Right lobe of liver (tissue), 4 donors: Measurements from ENCODE around the gene SHOC2.

Experiments
- POLR2A ChIP-seq: fragments of 450-650 bp; IDR thresholded peaks from one replicate; pipeline ENCODE4 v1.6.1; 2017; ENCODE audit warnings: antibody characterized with exemption, mild to moderate bottlenecking
- TF ChIP-seq, protein P1 (sequence below), 4 donors: fragments of 200-600 bp in 3 of 4; fragments of 450-650 bp in 1 of 4; IDR thresholded peaks; one replicate each; pipeline versions ENCODE4 v1.5.1 to v1.8.0; 2016 to 2022; ENCODE audit warnings: antibody characterized with exemption in 4 of 4, mild to moderate bottlenecking in 2 of 4
- donor health status: DM: no; HTN: no; CAD: no.
- donor health status: DM: no; HTN: no; CAD: no.
- donor health status: DM: no; HTN: yes; CAD: no.

DNA sequence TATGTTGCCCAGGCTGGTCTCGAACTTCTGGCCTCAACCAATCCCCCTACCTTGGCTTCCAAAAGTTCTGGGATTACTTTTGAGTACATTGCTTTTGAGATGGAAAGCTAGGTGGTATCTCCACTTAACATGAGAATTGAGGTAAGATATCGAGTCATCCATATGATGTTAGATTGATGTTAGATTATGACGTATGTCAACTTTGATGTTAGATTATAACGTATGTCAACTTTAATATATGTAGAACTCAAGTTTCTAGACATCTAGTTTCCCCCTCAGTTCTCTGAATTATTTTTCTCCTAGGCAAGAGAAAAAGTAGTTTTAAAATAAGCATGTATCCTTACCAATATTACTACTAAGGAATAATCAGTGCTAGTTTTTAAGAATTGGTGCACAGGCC is 20.0 kb downstream of the SHOC2 start:
- no peak for TF ChIP-seq POLR2A
- TF ChIP-seq, protein P1, sequence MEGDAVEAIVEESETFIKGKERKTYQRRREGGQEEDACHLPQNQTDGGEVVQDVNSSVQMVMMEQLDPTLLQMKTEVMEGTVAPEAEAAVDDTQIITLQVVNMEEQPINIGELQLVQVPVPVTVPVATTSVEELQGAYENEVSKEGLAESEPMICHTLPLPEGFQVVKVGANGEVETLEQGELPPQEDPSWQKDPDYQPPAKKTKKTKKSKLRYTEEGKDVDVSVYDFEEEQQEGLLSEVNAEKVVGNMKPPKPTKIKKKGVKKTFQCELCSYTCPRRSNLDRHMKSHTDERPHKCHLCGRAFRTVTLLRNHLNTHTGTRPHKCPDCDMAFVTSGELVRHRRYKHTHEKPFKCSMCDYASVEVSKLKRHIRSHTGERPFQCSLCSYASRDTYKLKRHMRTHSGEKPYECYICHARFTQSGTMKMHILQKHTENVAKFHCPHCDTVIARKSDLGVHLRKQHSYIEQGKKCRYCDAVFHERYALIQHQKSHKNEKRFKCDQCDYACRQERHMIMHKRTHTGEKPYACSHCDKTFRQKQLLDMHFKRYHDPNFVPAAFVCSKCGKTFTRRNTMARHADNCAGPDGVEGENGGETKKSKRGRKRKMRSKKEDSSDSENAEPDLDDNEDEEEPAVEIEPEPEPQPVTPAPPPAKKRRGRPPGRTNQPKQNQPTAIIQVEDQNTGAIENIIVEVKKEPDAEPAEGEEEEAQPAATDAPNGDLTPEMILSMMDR (IDR thresholded peaks at IDR 0.05): no peak
